SW 1271 (cell line): Measurements from ENCODE around the gene MAN1B1.

Source experiments
- DNase-seq, 2 experiments: peaks; one replicate each; lab custom pipeline; 2025; lab: John Stamatoyannopoulos, UW

Gene MAN1B1

DNA sequence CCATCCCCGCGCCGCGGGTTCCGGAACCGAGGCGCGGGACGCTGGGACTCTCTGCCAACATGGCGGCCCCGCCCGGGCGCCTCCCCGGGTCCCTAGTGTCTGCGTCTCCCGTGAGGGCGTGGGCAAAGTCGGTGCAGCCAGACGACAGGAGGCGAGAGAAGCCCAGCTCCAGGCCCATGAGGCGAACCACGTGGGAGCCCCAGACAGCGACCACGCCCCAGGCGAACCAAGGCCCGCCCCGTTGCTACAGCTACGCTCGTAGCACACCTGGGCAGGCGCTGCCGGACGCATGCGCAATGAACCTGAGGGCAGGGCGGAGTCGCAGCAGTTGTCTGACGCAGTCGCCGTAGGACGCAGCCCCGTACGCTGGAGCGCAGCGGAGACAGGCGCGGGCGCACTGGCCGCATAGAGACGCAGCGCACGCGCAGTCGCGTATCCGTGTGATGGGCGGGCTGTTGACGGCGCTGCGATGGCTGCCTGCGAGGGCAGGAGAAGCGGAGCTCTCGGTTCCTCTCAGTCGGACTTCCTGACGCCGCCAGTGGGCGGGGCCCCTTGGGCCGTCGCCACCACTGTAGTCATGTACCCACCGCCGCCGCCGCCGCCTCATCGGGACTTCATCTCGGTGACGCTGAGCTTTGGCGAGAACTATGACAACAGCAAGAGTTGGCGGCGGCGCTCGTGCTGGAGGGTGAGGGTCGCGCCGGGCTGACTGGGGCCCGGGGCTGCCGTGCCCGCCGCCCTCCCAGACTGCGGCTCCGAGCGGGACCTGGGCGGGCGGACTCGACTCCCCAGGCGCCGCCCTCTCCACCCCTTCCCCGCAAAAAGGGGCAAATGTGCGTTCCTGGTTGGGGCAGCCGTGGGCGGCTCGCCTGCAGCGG is at the start of gene MAN1B1:
TSS of gene MAN1B1 (plus strand) at position 455 of the 878 bp plus-strand sequence. CDS start at position 470, 15 bp downstream.
- peak; percentile 96 to 99 for DNase-seq

DNA sequence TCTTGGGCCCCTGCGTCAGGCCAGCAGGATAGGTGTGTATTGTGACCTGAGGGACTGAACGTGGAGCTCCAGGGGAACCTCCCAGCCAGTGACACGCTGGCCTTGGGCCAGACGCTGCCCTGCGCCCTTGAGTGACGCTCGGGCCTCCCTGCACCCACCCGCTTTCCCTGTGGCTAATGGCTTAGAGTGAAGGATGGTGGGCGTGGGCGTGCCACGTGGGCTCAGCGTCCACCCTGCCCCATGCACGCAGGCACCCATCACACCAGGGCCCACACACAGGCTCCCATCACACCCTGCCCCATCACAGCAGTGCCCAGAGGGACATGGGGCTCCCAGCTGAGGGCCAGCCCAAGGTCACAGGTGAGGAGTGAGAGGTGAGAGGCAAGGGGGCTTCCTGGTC is 49.8 kb upstream of the MAN1B1 start:
- no peak for DNase-seq

DNA sequence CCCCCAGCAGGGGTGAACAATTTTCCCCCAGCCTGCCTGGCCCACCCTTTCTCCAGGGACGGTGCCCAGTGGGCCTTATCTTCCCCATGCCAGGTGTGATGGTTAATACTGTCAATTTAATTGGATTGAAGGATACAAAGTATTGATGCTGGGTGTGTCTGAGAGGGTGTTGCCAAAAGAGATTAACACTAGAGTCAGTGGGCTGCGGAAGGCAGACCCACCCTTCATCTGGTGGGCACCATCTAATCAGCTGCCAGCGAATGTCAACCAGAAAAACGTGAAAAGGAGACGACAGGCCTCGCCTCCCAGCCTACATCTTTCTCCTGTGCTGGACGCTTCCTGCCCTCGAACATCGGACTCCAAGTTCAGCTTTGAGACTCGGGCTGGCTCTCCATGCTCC is 49.3 kb upstream of the MAN1B1 start:
- no peak for DNase-seq

DNA sequence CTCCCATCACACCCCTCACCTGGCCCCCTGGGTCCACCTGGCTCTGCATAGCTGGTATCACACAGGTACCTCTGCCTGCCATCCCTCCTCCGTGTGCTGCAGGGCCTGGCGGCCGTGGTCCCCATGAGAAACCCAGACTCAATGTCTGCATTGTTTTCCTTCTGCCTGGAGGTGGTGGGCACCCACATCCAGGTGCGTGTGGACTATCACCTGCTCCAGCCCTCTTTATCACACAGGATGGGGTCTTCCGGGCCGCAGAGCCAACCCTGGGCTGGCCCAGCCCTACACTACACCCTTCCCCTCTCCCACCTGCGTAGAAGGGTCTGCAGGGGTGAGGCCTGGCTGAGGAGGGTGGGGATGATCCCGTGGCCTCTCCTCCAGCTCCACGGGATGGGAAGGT is 47.9 kb upstream of the MAN1B1 start:
- DNase-seq, result no peak

DNA sequence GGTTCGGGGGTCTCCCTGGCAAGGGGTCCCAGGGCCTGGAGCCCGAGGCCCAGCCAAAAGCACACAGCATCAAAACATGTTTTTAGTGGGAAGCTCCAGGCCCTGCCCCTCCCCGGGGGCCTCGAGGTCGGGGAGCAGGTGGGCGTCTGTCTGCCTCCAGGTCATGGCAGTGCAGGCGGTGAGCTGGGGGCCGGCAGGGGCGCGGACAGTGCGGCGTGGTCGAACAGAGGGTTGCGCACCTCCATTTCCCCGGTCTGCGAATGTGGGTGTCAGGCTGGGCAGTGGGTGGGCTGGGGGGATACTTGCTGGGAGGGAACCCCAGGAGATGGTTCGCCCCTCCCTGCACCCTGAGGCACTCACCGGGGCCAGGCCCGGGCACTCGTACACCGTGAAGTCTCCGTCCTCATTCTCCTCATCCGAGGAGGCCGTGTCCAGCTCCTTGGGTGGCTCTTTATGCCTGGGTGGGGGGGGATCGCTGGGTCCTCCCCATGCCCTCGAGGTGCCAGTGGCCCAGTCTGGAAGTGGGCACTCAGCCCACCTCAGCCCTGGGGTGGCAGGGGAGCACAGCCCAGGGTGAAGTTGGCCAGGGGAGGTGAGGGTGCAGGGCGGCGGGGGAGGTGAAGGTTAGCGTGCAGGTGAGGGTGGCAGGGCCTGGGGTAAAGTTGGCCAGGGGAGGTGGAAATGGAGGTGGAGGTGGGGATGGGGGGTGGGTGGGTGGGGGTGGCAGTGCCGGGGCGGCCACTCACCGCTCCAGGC is 47.0 kb upstream of the MAN1B1 start:
- no peak for DNase-seq

DNA sequence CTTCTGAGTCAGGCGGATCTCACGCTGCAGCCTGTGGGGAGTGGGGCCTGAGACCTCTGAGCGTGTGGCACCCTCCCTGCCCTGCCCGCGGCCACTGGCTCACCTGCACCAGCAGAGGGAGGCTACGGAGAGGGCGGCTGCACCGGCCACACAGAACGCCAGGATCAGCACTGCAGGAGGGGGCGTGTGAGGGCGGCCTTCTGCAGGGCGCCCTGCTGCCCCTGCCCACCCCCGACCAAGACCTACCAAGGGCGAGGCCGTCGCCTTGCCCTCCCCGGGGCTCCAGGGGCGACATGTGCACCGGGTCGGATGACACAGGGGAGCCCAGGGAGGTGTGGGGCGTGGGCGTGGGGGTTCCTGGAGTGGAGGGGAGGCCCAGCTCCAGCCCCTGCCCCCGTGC is 46.2 kb upstream of the MAN1B1 start:
- no peak for DNase-seq

DNA sequence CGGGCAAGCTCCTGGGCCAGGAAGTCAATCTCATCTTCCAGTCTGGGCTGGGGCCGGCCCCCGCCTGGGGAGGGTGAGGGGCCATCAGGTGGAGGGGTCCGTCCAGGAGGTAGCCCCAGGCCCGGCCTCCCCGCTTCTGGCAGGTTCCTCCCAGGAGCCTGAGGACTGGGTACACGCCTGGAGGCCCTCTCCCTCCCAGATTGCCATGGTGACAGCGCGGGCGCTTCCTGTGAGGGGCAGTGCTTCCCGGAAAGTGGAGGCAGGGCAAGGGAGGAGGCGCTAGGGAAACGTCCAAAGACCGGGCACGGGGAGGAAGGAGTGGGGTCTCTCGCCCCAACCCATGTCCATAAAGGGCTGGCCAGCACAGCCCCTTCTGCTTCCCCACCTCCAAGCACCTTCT is 45.7 kb upstream of the MAN1B1 start:
- DNase-seq, result no peak

DNA sequence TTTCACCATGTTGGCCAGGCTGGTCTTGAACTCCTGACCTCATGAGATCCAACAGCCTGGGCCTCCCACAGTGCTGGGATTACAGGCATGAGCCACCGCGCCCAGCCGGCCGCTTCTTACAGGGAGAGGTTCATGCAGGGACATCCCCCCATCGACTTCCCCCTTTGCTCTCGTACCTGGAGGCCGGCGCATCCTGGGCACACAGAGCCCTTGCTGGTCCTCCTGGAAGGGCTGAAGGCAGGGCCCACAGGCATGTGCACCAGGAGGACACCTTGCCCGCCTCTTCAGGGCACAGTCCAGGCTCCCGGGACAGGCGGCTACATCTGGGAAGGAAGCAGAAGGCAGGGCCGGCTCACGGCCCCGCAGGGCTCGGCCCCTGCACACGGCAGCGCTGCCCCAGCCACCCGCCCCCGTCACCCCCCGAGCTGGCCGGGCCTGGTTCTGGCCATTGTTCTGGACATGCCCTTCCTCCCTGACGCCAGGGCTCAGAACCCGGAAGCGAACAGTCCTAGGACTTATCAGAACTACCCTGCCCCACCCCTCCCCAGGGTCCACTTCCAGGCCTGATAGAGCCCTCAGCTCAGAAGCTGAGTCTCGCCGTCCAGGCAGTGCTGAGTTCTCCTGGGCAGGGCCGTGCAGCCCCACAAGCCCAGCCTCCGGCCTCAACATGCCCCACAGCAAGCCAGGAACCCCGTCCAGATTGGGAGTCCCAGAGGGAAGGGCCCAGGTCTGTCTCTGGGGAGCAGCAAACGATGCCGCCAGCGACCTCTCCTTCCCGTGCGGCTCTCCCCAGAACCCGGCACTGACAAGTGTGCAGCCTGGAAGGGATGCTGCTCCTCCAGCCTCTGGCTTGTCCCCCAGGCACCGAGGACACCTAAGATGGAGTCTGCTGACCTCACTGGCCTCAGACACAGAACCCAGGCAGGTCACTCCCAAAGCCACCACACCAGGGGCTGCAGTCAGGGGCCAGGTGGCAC is 43.7 kb upstream of the MAN1B1 start:
- no peak for DNase-seq

DNA sequence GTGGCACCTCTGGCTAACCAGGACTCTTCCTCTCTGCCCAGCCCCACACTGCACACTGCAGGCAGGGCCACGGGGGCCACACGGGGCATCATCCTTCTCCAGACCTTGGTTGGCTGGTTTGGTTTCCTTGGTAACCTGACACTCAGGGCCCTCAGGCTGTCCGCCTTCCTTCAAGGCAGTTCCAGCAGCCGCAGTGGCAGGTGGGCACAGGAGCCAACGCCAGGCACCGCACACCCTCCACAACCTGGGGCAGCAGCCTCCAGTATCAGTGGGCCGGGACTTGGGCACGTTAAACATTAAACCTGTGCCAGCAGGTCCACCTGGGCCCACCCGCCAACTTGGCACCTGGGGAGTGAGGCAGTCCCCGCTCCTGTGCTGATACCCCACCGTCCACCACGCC is 42.7 kb upstream of the MAN1B1 start:
- DNase-seq, result no peak

DNA sequence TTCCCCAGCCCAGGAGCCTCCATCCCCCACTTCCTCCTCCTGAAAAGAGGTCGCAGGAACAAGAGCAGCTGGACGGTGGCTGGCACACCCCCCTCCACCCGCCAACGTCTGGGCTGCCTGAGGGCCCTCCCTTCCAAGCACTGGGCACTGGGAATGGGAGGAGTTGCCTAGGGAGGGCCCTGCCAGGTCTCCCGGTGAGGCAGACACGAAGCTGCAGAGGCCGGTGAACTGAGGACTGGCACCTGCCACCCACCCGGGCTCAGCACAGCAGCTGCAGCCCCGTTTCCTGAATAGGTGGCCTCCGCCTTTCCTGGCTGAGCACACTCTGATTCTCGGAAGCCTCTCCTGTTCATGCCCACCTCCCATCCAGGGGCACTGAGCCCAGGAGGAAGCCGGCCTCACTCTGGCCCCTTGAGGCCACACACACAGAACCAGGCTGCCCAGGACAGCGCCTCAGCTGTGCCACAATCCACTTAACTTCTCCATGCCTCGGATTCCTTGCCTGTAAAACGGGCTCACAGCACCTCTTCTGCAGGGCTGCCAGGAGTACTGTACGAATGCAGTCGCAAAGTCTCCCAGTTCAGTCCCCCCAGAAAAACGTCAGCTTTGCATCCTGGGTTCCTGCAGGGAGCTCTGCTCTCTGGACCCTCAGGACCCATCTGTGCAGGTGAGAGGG is 42.1 kb upstream of the MAN1B1 start:
- DNase-seq, result no peak

DNA sequence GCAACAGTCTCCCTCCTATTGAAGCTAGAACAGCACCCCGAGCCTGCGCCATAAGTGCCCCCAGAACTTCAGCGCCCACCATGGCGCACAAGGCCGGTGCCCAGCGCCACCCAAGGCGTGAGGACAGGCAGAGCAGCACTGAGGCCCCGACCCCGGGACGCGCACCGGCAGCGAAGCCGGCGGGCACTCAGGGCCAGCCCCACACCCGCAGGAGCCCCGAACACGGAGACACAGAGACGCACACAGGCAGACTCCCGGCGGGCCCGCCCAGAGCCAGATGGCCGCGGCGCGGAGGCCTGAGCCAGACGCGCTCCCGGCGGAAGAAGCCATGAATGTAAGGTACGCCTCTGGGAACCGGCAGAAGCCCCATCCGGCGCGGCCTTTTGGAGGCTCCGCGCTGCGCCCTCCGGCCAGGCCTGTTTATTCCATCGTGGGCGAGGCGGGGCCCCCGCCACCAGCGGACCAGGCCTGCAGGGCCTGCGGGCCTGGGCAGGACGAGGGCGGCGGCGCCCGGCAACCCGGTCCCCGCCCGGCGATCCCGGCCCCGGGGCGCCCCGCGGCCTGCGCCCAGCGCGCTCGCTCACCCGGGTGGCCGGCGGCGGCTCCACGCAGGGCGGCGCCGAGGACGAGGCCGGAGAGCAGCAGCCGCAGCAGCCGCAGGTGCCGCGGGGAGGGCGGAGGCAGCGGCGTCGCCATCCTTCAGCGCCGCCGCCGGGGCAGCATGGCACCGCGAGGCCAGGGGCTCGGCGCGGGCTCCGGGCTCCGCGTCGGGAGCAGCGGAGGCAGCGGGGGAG is 41.3 kb upstream of the MAN1B1 start:
- peak in 1 of 2 experiments; percentile 32 for DNase-seq

DNA sequence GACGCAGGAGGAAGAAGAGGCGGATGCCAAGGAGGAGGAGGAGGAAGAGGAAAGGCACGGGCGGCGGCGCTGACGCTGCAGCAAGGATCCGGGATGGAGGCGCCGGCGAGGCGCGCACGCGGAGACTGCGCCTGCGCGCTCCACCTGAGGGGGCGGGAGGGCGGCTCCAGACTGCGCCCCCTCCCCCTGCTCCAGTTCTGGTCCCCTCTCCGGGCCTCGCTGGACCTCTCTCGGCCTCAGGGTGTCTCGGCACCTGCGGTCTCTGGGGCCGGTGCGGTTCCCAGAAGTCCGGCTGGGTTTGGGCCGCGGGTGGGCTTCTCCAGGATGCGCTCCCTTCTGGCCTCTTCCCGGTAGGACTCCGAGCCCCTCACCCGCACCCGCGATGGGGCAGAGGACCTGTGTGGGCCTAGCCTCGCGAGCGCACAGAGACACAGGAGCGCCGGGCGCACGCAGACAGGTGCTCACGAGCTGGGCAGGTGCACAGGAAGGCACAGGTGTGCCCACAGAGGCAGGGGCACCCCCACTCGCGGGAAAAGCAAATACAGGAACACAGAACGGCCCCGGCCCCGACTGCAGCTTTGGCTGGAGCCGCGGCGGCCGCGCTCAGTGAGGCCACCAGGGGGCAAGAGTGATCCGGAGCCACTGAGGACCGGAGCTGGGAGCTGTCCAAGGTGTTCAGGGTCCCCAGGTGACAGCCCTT is 40.5 kb upstream of the MAN1B1 start, which contains the start of gene NPDC1:
TSS of gene NPDC1 (minus strand) at position 90 of the 700 bp plus-strand sequence. CDS start 188 bp downstream, outside the sequence.
- peak in 1 of 2 experiments; percentile 74 for DNase-seq

DNA sequence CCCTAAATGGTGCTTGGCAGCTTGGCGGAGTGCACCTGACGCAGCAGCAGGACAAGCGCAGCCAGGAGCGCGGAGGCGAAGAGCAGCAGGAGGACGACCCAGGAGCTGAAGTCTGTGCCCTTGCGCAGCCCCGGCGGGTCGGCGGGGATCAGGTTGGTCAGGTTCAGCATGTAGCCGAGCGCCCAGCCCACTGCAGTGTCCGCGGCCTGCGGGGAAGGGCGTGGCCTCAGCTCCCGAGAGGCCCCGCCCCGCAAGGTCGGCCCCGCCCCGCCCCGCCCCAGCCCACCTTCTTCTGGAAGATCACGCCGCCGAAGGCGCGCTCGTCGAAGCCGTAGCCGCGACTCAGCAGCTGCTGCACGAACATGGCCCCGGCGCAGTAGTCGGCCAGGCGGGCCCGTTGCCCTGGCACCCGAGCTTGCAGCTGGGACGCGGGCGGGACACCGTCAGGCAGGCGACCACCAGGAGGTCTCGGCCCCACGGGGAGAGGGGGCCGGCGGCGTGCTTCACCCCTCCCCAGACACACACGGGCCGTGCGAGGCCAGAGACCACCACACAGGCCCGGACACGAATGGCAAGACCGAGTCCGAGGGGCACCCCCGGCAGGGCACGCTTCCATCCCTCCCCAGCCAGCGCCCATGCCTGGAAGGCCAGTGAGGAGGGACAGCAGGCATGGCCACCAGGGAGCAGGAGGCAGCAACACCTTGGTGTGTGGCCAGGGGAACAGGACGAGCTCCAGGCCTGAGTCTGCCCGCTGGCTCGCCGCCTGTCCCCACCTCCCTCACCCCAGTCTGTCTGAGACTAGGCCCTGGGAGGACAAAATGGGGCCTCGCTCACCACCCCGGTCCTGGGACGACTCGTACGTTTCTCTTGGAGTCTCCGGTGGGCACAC is 37.9 kb upstream of the MAN1B1 start:
- no peak for DNase-seq

DNA sequence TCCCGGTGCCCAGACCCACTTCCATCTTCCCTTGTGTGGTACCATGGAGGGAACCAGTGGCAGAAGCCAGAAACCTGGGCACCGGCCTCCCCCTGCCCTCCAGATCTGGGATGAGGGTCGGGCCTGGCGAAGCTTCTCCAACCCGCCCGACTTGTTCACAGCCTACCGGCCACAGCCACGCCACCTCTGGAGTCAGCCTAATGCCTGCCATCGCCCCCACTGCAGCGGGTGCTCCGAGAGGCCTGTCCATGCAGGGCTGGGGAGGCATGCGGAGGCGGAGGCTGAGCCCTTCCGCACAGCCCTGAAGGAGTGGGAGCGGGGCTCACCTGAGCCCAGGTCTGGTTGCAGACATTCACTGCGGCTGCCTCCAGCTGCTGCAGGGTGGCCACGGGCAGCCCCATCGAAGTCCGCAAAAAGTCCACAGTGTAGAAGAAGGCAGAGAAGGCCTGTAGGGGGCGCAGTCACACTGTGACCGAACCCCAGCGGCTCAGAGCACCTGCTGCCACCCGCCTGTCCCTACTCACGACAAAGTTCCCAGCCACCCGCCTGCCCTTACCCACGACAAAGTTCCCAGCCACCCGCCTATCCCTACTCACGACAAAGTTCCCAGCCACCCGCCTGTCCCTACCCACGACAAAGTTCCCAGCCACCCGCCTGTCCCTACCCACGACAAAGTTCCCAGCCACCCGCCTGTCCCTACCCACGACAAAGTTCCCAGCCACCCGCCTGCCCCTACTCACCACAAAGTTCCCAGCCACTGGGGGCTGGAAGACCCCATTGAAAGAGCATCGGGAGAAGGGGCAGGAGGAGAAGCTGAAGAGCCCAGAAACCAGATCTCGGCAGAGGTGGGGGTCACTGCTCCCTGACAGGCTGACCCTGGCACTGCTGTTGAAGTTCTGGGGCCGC is 37.0 kb upstream of the MAN1B1 start:
- peak in 1 of 2 experiments; percentile 50 for DNase-seq

DNA sequence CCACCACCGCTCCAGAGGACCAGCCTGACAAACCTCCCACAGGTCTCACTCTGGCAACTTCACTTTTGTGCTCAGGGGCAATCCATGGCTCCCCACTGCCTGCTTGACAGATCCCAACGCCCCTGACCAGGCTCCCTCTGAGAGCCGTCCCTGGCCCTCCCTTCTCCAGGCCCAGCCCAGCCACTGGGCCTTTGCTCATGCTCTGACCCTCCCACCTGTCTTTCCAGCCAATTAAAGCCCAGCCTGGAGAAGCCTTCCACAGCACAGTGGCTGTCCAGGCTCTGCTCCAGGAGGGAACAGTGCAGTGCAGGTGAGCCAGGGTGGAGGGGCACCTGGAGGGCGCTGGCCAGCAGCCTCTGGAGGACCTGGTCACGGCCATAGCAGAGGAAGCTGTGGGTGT is 36.2 kb upstream of the MAN1B1 start:
- DNase-seq, result no peak

DNA sequence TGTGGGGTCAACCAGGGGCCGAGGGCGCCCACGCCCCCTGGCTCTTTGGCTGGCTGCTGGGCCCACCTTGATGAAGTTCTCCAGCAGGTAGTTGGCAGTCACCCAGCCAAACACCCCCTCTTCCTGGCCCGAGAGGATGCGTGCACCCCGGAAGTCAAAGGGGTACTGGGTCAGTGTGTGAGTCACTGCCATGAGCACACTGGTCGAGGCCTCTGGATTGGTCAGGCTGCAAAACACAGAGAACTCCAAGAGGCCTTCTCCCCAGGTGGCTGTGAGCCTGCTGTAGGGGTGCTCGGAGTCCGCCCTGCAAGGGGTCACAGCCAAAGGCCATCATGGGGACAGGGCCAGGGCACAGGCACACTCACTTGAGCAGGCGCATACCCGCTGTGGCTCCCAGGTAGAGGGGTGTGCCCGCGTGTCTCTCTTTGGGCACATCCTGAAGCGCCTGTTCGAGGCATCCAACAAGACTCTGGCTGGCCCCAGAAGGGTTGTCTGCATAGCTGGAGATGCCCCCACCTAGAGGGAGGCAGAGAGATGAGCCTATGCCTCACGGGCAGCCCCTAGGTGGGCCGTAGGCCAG is 35.5 kb upstream of the MAN1B1 start:
- DNase-seq, result no peak

DNA sequence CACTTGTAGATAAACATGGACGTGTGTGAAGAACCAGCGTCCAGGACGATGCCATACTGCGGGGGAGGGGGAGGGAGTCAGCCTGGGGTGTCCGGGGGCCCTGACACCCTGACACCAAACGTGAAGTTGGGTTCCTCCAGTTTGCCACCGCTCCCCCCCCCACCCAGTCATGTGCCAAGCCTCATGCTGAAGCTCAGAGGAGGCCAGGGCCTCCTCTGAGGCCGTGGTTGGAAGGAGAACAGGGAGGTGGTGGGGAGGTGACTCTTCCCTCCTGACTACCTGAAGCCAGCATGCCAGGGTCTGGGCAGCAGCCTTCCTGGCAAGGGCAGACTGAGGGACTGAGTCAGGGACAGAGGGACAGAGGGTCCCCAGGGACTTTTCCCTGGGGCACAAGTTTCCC is 34.5 kb upstream of the MAN1B1 start:
- DNase-seq, result no peak
